Keratinocyte (primary cell): ENCODE results near the gene FEM1B. TPM values are rescaled to one million over a fixed set of nuclear protein-coding genes. Genes with fewer than 3 reads are reported as not detected.

Source experiments
- DNase-seq: peaks from one replicate; pipeline ENCODE4 v3.0.0-alpha.2; 2011; ENCODE audit warnings: low read depth, missing footprints, low spot score
- FAIRE-seq: peaks from 2 replicates; lab custom pipeline; 2011; peaks lifted over from hg19 to GRCh38; lab: Jason Lieb, UNC
- H2AFZ ChIP-seq: 2 replicates; pipeline ENCODE4 v1.6.0; 2012; ENCODE audit warnings: low read length, control low read depth, inconsistent platforms; ENCODE audit not compliant: control insufficient read depth
- H3K27ac ChIP-seq: 2 replicates; pipeline ENCODE4 v1.5.1; 2011; ENCODE audit warnings: low read length; ENCODE audit not compliant: control insufficient read depth, insufficient read depth
- H3K27me3 ChIP-seq: 3 replicates; pipeline ENCODE4 v1.6.0; 2011; ENCODE audit warnings: low read length; ENCODE audit not compliant: control insufficient read depth, insufficient read depth; ENCODE audit errors: extremely low read depth
- H3K36me3 ChIP-seq, 2 experiments: 2 replicates in 1 of 2; 3 replicates in 1 of 2; pipeline ENCODE4 v1.5.1; 2011; ENCODE audit warnings: low read length in 2 of 2, mild to moderate bottlenecking in 1 of 2; ENCODE audit not compliant: control insufficient read depth in 2 of 2, insufficient read depth in 2 of 2; ENCODE audit errors: extremely low read depth in 1 of 2
- H3K4me1 ChIP-seq: 3 replicates; pipeline ENCODE4 v1.5.1; 2011; ENCODE audit warnings: low read length; ENCODE audit not compliant: control insufficient read depth, insufficient read depth; ENCODE audit errors: extremely low read depth
- H3K4me2 ChIP-seq: 3 replicates; pipeline ENCODE4 v1.6.0; 2011; ENCODE audit warnings: low read depth, low read length; ENCODE audit not compliant: control insufficient read depth, insufficient read depth; ENCODE audit errors: extremely low read depth
- H3K4me3 ChIP-seq, 3 experiments: fragments of 200-600 bp in 1 of 3; sonication (generic) in 1 of 3; 2 replicates in 2 of 3; 3 replicates in 1 of 3; pipeline ENCODE4 v1.5.1; 2011 to 2016; ENCODE audit warnings: low read length in 3 of 3, mild to moderate bottlenecking in 3 of 3, control low read depth in 2 of 3, inconsistent platforms in 1 of 3, low read depth in 1 of 3, mixed read lengths in 1 of 3, mixed run types in 1 of 3, moderate library complexity in 1 of 3; ENCODE audit not compliant: control insufficient read depth in 2 of 3, insufficient read depth in 2 of 3; ENCODE audit errors: extremely low read depth in 1 of 3
- H3K79me2 ChIP-seq: 2 replicates; pipeline ENCODE4 v1.6.0; 2012; ENCODE audit warnings: low read length; ENCODE audit not compliant: control insufficient read depth, insufficient read depth
- H3K9ac ChIP-seq: 3 replicates; pipeline ENCODE4 v1.6.0; 2011; ENCODE audit warnings: low read length; ENCODE audit not compliant: control insufficient read depth, insufficient read depth; ENCODE audit errors: extremely low read depth
- H3K9me1 ChIP-seq: 3 replicates; pipeline ENCODE4 v1.6.0; 2011; ENCODE audit warnings: low read length; ENCODE audit not compliant: control insufficient read depth, insufficient read depth; ENCODE audit errors: extremely low read depth
- H3K9me3 ChIP-seq: 2 replicates; pipeline ENCODE4 v1.5.1; 2012; ENCODE audit warnings: low read depth, low read length; ENCODE audit not compliant: control insufficient read depth
- H4K20me1 ChIP-seq: 3 replicates; pipeline ENCODE4 v1.6.0; 2011; ENCODE audit warnings: low read length; ENCODE audit not compliant: control insufficient read depth, insufficient read depth; ENCODE audit errors: extremely low read depth
- EZH2 ChIP-seq: IDR thresholded peaks from one replicate; pipeline ENCODE4 v1.6.1; 2012; ENCODE audit warnings: inconsistent platforms, mild to moderate bottlenecking, low read length, moderate library complexity
- dilution Hi-C: fragments of 300-500 bp; cut with MboI; formaldehyde crosslinking; loops from one replicate; pipeline ENCODE4 v1.7.0; 2020; ENCODE audit warnings: low sequenced_read_pairs; ENCODE audit not compliant: extremely low pct_ligation_motif_present
- polyA plus RNA-seq, 5 experiments: library from polyadenylated mRNA; depleted of rRNA in 3 of 5; stranded (reverse) in 3 of 5; stranded (forward) in 1 of 5; unstranded in 1 of 5; fragments of >200 nt; gene quantifications; 1 replicate in 1 of 5; 2 replicates in 3 of 5; 3 replicates in 1 of 5; pipeline versions ENCODE4 v1.2.1 to v1.2.3, GENCODE V29; 2011 to 2012; ENCODE audit warnings: missing spikeins in 2 of 5, low read depth in 1 of 5, low replicate concordance in 1 of 5
- TF ChIP-seq, protein P1 (sequence below), 3 experiments: IDR thresholded peaks in 1 of 3; conservative IDR thresholded peaks in 1 of 3; optimal IDR thresholded peaks in 1 of 3; 2 replicates in 2 of 3; 3 replicates in 1 of 3; pipeline versions ENCODE3 to v1.5.1; 2011; ENCODE audit warnings: low read length in 3 of 3, mild to moderate bottlenecking in 3 of 3, moderate library complexity in 2 of 3, control low read depth in 1 of 3, inconsistent platforms in 1 of 3; ENCODE audit not compliant: insufficient read depth in 2 of 3; ENCODE audit errors: extremely low read depth in 1 of 3

Gene FEM1B
- polyA plus RNA-seq, 1 donor (not counting 4 experiments of a cell fraction or from before 2014, with no cell fraction given) = 92.6 TPM

DNA sequence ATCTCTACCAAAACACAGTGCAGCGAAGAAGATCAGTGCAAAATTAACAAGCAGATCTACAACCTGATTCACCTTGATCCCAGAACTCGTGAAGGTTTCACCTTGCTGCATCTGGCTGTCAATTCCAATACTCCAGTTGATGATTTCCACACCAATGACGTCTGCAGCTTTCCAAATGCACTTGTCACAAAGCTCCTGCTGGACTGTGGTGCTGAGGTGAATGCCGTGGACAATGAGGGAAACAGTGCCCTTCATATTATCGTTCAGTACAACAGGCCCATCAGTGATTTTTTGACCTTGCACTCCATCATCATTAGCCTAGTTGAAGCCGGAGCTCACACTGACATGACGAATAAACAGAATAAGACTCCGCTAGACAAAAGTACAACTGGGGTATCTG is 13.2 kb downstream of the FEM1B start:
- H3K9me1 ChIP-seq = peaks cover 4% of the 10 kb centered on the region
- FAIRE-seq = no peak
- H3K9me3 ChIP-seq = no peaks in the 10 kb centered on the region
- no peak overlapping the region for H3K4me2 ChIP-seq
- no peaks in the 10 kb centered on the region for H3K27me3 ChIP-seq
- TF ChIP-seq EZH2 = no peak
- peaks cover 11 to 34% of the 10 kb centered on the region in 2 experiments for H3K36me3 ChIP-seq
- H3K9ac ChIP-seq = no peak overlapping the region
- peaks cover 26% of the 10 kb centered on the region for H4K20me1 ChIP-seq
- peaks cover 99% of the 10 kb centered on the region for H3K79me2 ChIP-seq
- H3K4me3 ChIP-seq = no peak overlapping the region
- no peak overlapping the region for H3K27ac ChIP-seq
- H3K4me1 ChIP-seq = peaks cover 25% of the 10 kb centered on the region
- dilution Hi-C loops = no loop called here
- DNase-seq = no peak
- no peak overlapping the region for H2AFZ ChIP-seq

DNA sequence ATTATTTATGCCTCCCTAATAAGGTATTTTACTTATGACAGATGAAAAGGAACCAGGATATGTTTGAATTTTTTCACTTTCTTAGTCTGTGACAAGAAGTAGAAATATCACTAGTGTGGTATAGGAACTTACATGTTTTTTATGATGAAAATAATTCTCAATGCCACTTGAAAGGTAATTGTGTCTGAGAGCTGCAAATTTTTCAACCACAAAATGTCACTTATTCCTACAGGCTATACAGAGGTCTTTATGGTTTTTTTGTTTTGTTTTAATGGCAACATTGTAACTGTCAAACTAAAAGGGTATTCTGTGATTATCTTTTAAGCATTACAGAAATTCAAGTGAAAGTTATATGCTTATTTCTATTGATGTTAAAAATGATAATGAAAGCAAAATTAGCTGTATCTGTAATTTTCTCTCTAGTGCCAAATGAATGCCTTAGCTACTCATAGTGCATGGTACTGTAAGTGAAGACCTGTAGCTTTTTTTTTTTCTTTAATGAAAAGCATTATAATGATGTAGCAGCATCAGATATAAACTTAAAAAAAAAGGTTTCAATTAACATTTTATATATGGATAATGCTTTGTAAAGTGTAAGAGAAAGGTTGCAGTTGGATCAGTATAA is 14.7 kb downstream of the FEM1B start:
- peaks cover 11 to 34% of the 10 kb centered on the region in 2 experiments for H3K36me3 ChIP-seq
- H4K20me1 ChIP-seq = peaks cover 26% of the 10 kb centered on the region
- TF ChIP-seq EZH2 = no peak
- TF ChIP-seq, protein P1, sequence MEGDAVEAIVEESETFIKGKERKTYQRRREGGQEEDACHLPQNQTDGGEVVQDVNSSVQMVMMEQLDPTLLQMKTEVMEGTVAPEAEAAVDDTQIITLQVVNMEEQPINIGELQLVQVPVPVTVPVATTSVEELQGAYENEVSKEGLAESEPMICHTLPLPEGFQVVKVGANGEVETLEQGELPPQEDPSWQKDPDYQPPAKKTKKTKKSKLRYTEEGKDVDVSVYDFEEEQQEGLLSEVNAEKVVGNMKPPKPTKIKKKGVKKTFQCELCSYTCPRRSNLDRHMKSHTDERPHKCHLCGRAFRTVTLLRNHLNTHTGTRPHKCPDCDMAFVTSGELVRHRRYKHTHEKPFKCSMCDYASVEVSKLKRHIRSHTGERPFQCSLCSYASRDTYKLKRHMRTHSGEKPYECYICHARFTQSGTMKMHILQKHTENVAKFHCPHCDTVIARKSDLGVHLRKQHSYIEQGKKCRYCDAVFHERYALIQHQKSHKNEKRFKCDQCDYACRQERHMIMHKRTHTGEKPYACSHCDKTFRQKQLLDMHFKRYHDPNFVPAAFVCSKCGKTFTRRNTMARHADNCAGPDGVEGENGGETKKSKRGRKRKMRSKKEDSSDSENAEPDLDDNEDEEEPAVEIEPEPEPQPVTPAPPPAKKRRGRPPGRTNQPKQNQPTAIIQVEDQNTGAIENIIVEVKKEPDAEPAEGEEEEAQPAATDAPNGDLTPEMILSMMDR (optimal IDR thresholded peaks at IDR 0.05 in 1 of 3, IDR thresholded peaks at IDR 0.05 in 1 of 3, conservative IDR thresholded peaks at IDR 0.05 in 1 of 3; ENCODE audit: extremely low read depth in 1 of 3, insufficient read depth in 2 of 3, low read length in 3 of 3) = no peak
- H3K4me1 ChIP-seq = peaks cover 19% of the 10 kb centered on the region
- FAIRE-seq (no peak), DNase-seq (no peak)
- H3K4me3 ChIP-seq = no peak overlapping the region
- no peaks in the 10 kb centered on the region for H3K9me3 ChIP-seq
- H3K79me2 ChIP-seq = peaks cover 85% of the 10 kb centered on the region
- no peak overlapping the region for H3K9ac ChIP-seq
- H3K27ac ChIP-seq = no peak overlapping the region
- no peak overlapping the region for H3K4me2 ChIP-seq
- H3K9me1 ChIP-seq = peaks cover 4% of the 10 kb centered on the region
- H2AFZ ChIP-seq = no peak overlapping the region
- no peaks in the 10 kb centered on the region for H3K27me3 ChIP-seq
- dilution Hi-C loops = no loop called here

DNA sequence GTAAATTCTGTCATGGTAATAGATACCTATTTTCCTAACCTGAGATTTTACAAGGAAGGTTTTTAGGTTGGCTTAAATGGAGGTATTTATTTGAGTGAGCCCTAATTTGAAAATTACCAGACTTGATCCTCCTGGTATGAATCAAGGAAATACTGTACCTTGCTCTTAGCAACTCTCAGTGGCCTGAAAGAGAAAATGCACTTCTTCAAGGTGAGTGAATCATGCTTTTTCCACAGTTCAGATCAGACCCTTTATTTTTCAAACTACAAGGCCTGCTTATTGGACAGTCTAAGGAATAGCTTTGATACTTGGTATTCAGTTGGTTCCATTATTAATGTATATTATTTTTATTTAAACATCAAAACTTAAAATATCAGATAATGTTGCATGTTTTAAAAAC is 15.4 kb downstream of the FEM1B start:
- H3K79me2 ChIP-seq = peaks cover 78% of the 10 kb centered on the region
- no peak for FAIRE-seq
- H3K27me3 ChIP-seq = no peaks in the 10 kb centered on the region
- TF ChIP-seq, protein P1 (optimal IDR thresholded peaks at IDR 0.05 in 1 of 3, IDR thresholded peaks at IDR 0.05 in 1 of 3, conservative IDR thresholded peaks at IDR 0.05 in 1 of 3; ENCODE audit: extremely low read depth in 1 of 3, insufficient read depth in 2 of 3, low read length in 3 of 3) = no peak
- TF ChIP-seq EZH2 = no peak
- no peak overlapping the region for H3K4me2 ChIP-seq
- peaks cover 16% of the 10 kb centered on the region for H3K4me1 ChIP-seq
- H3K9me1 ChIP-seq = peaks cover 4% of the 10 kb centered on the region
- H3K9ac ChIP-seq = no peak overlapping the region
- dilution Hi-C loops = no loop called here
- no peak overlapping the region for H3K4me3 ChIP-seq
- no peak overlapping the region for H2AFZ ChIP-seq
- H4K20me1 ChIP-seq = peaks cover 26% of the 10 kb centered on the region
- H3K27ac ChIP-seq = no peak overlapping the region
- no peak for DNase-seq
- no peaks in the 10 kb centered on the region for H3K9me3 ChIP-seq
- H3K36me3 ChIP-seq = peaks cover 11 to 36% of the 10 kb centered on the region in 2 experiments
